ENCODE results near the gene DCAF17.

The DCAF17 gene

GRCh38 chr2:171482877-171483276, 48.9 kb downstream of the DCAF17 start:
- peak overlapping the region; percentile 30 for H3K27ac ChIP-seq (replicated peaks; ENCODE audit: low read length)
- H4K91ac ChIP-seq (ENCODE audit: low read depth, low read length, poor library complexity) = no peak overlapping the region
- H2BK5ac ChIP-seq (ENCODE audit: low read length) = no peak overlapping the region
- no peaks in the 10 kb centered on the region for H3K9me3 ChIP-seq (replicated peaks in 1 of 2; ENCODE audit: control insufficient read depth in 2 of 2, insufficient read depth in 1 of 2, low read depth in 1 of 2, low read length in 2 of 2)
- no peak overlapping the region for H3K23ac ChIP-seq (ENCODE audit: low read depth, low read length, poor library complexity)
- DNase-seq (ENCODE audit: low spot score) = peak; percentile 6
- H3K4me1 ChIP-seq (ENCODE audit: control insufficient read depth in 2 of 2, insufficient read depth in 1 of 2, low read depth in 1 of 2, low read length in 2 of 2) = peaks cover 0 to 9% of the 10 kb centered on the region in 2 donors
- H3K4me3 ChIP-seq (ENCODE audit: low read length in 2 of 2) = no peak overlapping the region
- no peaks in the 10 kb centered on the region for H3K27me3 ChIP-seq (ENCODE audit: control insufficient read depth in 3 of 3, insufficient read depth in 3 of 3, low read depth in 1 of 3, low read length in 3 of 3)
- H2BK12ac ChIP-seq (ENCODE audit: low read length) = no peak overlapping the region
- H4K8ac ChIP-seq (ENCODE audit: low read depth, low read length) = no peak overlapping the region
- H3K36me3 ChIP-seq (replicated peaks in 1 of 2; ENCODE audit: control insufficient read depth in 2 of 2, insufficient read depth in 2 of 2, low read length in 2 of 2) = peaks cover 1 to 68% of the 10 kb centered on the region in 2 donors
- no peaks in the 10 kb centered on the region for H3K79me1 ChIP-seq (ENCODE audit: low read depth, low read length)
- H3K9ac ChIP-seq (ENCODE audit: low read depth, low read length, poor library complexity) = no peak overlapping the region
- H3K4ac ChIP-seq (ENCODE audit: low read length) = no peak overlapping the region
- no peak overlapping the region for H2BK120ac ChIP-seq (ENCODE audit: low read depth, low read length)
- no peak overlapping the region for H3K18ac ChIP-seq (ENCODE audit: low read length)
- H2BK15ac ChIP-seq (ENCODE audit: low read length) = no peak overlapping the region
- no peak overlapping the region for H3K14ac ChIP-seq (ENCODE audit: low read length)
- no peak overlapping the region for H3K4me2 ChIP-seq (ENCODE audit: insufficient read depth, low read length, poor library complexity, severe bottlenecking)
- H2AK5ac ChIP-seq (ENCODE audit: low read depth, low read length) = no peak overlapping the region
- WGBS, 2 donors (ENCODE audit: extremely low coverage in 2 of 2, insufficient read length in 2 of 2, insufficient replicate concordance in 1 of 2) = no CpG with 5 or more reads among the region's 3 CpGs
- no peak overlapping the region for H2AFZ ChIP-seq (ENCODE audit: low read length)

- H3K27ac ChIP-seq (replicated peaks; ENCODE audit: low read length) = no peak overlapping the region
- no peaks in the 10 kb centered on the region for H3K27me3 ChIP-seq (ENCODE audit: control insufficient read depth in 3 of 3, insufficient read depth in 3 of 3, low read depth in 1 of 3, low read length in 3 of 3)
- peaks cover 0 to 9% of the 10 kb centered on the region in 2 donors for H3K4me1 ChIP-seq (ENCODE audit: control insufficient read depth in 2 of 2, insufficient read depth in 1 of 2, low read depth in 1 of 2, low read length in 2 of 2)
- DNase-seq (ENCODE audit: low spot score) = no peak
- H2AFZ ChIP-seq (ENCODE audit: low read length) = no peak overlapping the region
- no peak overlapping the region for H2BK12ac ChIP-seq (ENCODE audit: low read length)
- no peaks in the 10 kb centered on the region for H3K79me1 ChIP-seq (ENCODE audit: low read depth, low read length)
- H2BK15ac ChIP-seq (ENCODE audit: low read length) = no peak overlapping the region
- no peaks in the 10 kb centered on the region for H3K9me3 ChIP-seq (replicated peaks in 1 of 2; ENCODE audit: control insufficient read depth in 2 of 2, insufficient read depth in 1 of 2, low read depth in 1 of 2, low read length in 2 of 2)
- H3K14ac ChIP-seq (ENCODE audit: low read length) = no peak overlapping the region
- no peak overlapping the region for H3K18ac ChIP-seq (ENCODE audit: low read length)
- no peak overlapping the region for H3K4me2 ChIP-seq (ENCODE audit: insufficient read depth, low read length, poor library complexity, severe bottlenecking)
- H3K4me3 ChIP-seq (ENCODE audit: low read length in 2 of 2) = no peak overlapping the region
- H3K4ac ChIP-seq (ENCODE audit: low read length) = no peak overlapping the region
- no peak overlapping the region for H4K91ac ChIP-seq (ENCODE audit: low read depth, low read length, poor library complexity)
- H4K8ac ChIP-seq (ENCODE audit: low read depth, low read length) = no peak overlapping the region
- H3K23ac ChIP-seq (ENCODE audit: low read depth, low read length, poor library complexity) = no peak overlapping the region
- no CpG with 5 or more reads among the region's 2 CpGs for WGBS, 2 donors (ENCODE audit: extremely low coverage in 2 of 2, insufficient read length in 2 of 2, insufficient replicate concordance in 1 of 2)
- H2AK5ac ChIP-seq (ENCODE audit: low read depth, low read length) = no peak overlapping the region
- no peak overlapping the region for H2BK120ac ChIP-seq (ENCODE audit: low read depth, low read length)
- H3K36me3 ChIP-seq (replicated peaks in 1 of 2; ENCODE audit: control insufficient read depth in 2 of 2, insufficient read depth in 2 of 2, low read length in 2 of 2) = peaks cover 2 to 61% of the 10 kb centered on the region in 2 donors
- H3K9ac ChIP-seq (ENCODE audit: low read depth, low read length, poor library complexity) = no peak overlapping the region
- no peak overlapping the region for H2BK5ac ChIP-seq (ENCODE audit: low read length)
These were observed 49.8 kb downstream of the DCAF17 start for GRCh38 chr2:171483793-171484192.

- peaks cover 2 to 49% of the 10 kb centered on the region in 2 donors for H3K36me3 ChIP-seq (replicated peaks in 1 of 2; ENCODE audit: control insufficient read depth in 2 of 2, insufficient read depth in 2 of 2, low read length in 2 of 2)
- H3K4ac ChIP-seq (ENCODE audit: low read length) = no peak overlapping the region
- peaks cover 0 to 9% of the 10 kb centered on the region in 2 donors for H3K4me1 ChIP-seq (ENCODE audit: control insufficient read depth in 2 of 2, insufficient read depth in 1 of 2, low read depth in 1 of 2, low read length in 2 of 2)
- no peak overlapping the region for H3K14ac ChIP-seq (ENCODE audit: low read length)
- no peak overlapping the region for H3K4me2 ChIP-seq (ENCODE audit: insufficient read depth, low read length, poor library complexity, severe bottlenecking)
- no peak overlapping the region for H2BK120ac ChIP-seq (ENCODE audit: low read depth, low read length)
- H2AK5ac ChIP-seq (ENCODE audit: low read depth, low read length) = no peak overlapping the region
- H2BK15ac ChIP-seq (ENCODE audit: low read length) = no peak overlapping the region
- H2BK5ac ChIP-seq (ENCODE audit: low read length) = no peak overlapping the region
- no peaks in the 10 kb centered on the region for H3K79me1 ChIP-seq (ENCODE audit: low read depth, low read length)
- H4K8ac ChIP-seq (ENCODE audit: low read depth, low read length) = no peak overlapping the region
- no peak for DNase-seq (ENCODE audit: low spot score)
- no peak overlapping the region for H3K18ac ChIP-seq (ENCODE audit: low read length)
- no CpG with 5 or more reads among the region's 1 CpG for WGBS, 2 donors (ENCODE audit: extremely low coverage in 2 of 2, insufficient read length in 2 of 2, insufficient replicate concordance in 1 of 2)
- no peaks in the 10 kb centered on the region for H3K9me3 ChIP-seq (replicated peaks in 1 of 2; ENCODE audit: control insufficient read depth in 2 of 2, insufficient read depth in 1 of 2, low read depth in 1 of 2, low read length in 2 of 2)
- H3K23ac ChIP-seq (ENCODE audit: low read depth, low read length, poor library complexity) = no peak overlapping the region
- no peak overlapping the region for H2AFZ ChIP-seq (ENCODE audit: low read length)
- no peak overlapping the region for H4K91ac ChIP-seq (ENCODE audit: low read depth, low read length, poor library complexity)
- H3K4me3 ChIP-seq (ENCODE audit: low read length in 2 of 2) = no peak overlapping the region
- no peak overlapping the region for H3K27ac ChIP-seq (replicated peaks; ENCODE audit: low read length)
- H3K9ac ChIP-seq (ENCODE audit: low read depth, low read length, poor library complexity) = no peak overlapping the region
- no peak overlapping the region for H2BK12ac ChIP-seq (ENCODE audit: low read length)
- H3K27me3 ChIP-seq (ENCODE audit: control insufficient read depth in 3 of 3, insufficient read depth in 3 of 3, low read depth in 1 of 3, low read length in 3 of 3) = no peaks in the 10 kb centered on the region
These were observed 51.1 kb downstream of the DCAF17 start for GRCh38 chr2:171485116-171485515.

GRCh38 chr2:171487201-171487600, 53.2 kb downstream of the DCAF17 start:
- peaks cover 2 to 29% of the 10 kb centered on the region in 2 donors for H3K36me3 ChIP-seq (replicated peaks in 1 of 2; ENCODE audit: control insufficient read depth in 2 of 2, insufficient read depth in 2 of 2, low read length in 2 of 2)
- H2AK5ac ChIP-seq (ENCODE audit: low read depth, low read length) = no peak overlapping the region
- H3K9ac ChIP-seq (ENCODE audit: low read depth, low read length, poor library complexity) = no peak overlapping the region
- no peak overlapping the region for H4K8ac ChIP-seq (ENCODE audit: low read depth, low read length)
- H3K27ac ChIP-seq (replicated peaks; ENCODE audit: low read length) = no peak overlapping the region
- H2AFZ ChIP-seq (ENCODE audit: low read length) = no peak overlapping the region
- no peak overlapping the region for H4K91ac ChIP-seq (ENCODE audit: low read depth, low read length, poor library complexity)
- H3K18ac ChIP-seq (ENCODE audit: low read length) = no peak overlapping the region
- H3K27me3 ChIP-seq (ENCODE audit: control insufficient read depth in 3 of 3, insufficient read depth in 3 of 3, low read depth in 1 of 3, low read length in 3 of 3) = no peaks in the 10 kb centered on the region
- no peak overlapping the region for H3K4me2 ChIP-seq (ENCODE audit: insufficient read depth, low read length, poor library complexity, severe bottlenecking)
- H2BK5ac ChIP-seq (ENCODE audit: low read length) = no peak overlapping the region
- no peak overlapping the region for H3K14ac ChIP-seq (ENCODE audit: low read length)
- H3K9me3 ChIP-seq (replicated peaks in 1 of 2; ENCODE audit: control insufficient read depth in 2 of 2, insufficient read depth in 1 of 2, low read depth in 1 of 2, low read length in 2 of 2) = no peaks in the 10 kb centered on the region
- no peak overlapping the region for H2BK120ac ChIP-seq (ENCODE audit: low read depth, low read length)
- peaks cover 0 to 14% of the 10 kb centered on the region in 2 donors for H3K4me1 ChIP-seq (ENCODE audit: control insufficient read depth in 2 of 2, insufficient read depth in 1 of 2, low read depth in 1 of 2, low read length in 2 of 2)
- no peaks in the 10 kb centered on the region for H3K79me1 ChIP-seq (ENCODE audit: low read depth, low read length)
- DNase-seq (ENCODE audit: low spot score) = no peak
- H3K23ac ChIP-seq (ENCODE audit: low read depth, low read length, poor library complexity) = no peak overlapping the region
- no peak overlapping the region for H3K4ac ChIP-seq (ENCODE audit: low read length)
- no peak overlapping the region for H3K4me3 ChIP-seq (ENCODE audit: low read length in 2 of 2)
- H2BK15ac ChIP-seq (ENCODE audit: low read length) = no peak overlapping the region
- no CpG with 5 or more reads among the region's 6 CpGs for WGBS, 2 donors (ENCODE audit: extremely low coverage in 2 of 2, insufficient read length in 2 of 2, insufficient replicate concordance in 1 of 2)
- no peak overlapping the region for H2BK12ac ChIP-seq (ENCODE audit: low read length)

Measured in neuronal stem cell (in vitro differentiated cells).